H9 (cell line): ENCODE results near the gene FSTL1. TPM values are rescaled to one million over a fixed set of nuclear protein-coding genes. Genes with fewer than 3 reads are reported as not detected.

Experiments used
- DNase-seq: peaks from one replicate; pipeline ENCODE4 v3.0.0-alpha.2; 2017
- H2AFZ ChIP-seq: one replicate; pipeline ENCODE4 v1.6.1; 2013; ENCODE audit warnings: mild to moderate bottlenecking, low read length, control low read depth, moderate library complexity
- H2AK5ac ChIP-seq: 2 replicates; pipeline ENCODE4 v1.6.1; 2013; ENCODE audit warnings: low read length, control low read depth, mixed read lengths; ENCODE audit not compliant: insufficient read length
- H2BK120ac ChIP-seq: one replicate; pipeline ENCODE4 v1.6.1; 2013; ENCODE audit warnings: low read depth, mild to moderate bottlenecking, low read length, control low read depth, inconsistent platforms; ENCODE audit not compliant: poor library complexity, severe bottlenecking
- H2BK12ac ChIP-seq: 2 replicates; pipeline ENCODE4 v1.6.1; 2013; ENCODE audit warnings: low read length, control low read depth, mixed read lengths, low read depth; ENCODE audit not compliant: insufficient read length
- H2BK15ac ChIP-seq: 2 replicates; pipeline ENCODE4 v1.6.1; 2013; ENCODE audit warnings: low read depth, low read length, control low read depth
- H2BK20ac ChIP-seq: one replicate; pipeline ENCODE4 v1.6.1; 2013; ENCODE audit warnings: low read depth, mild to moderate bottlenecking, low read length, control low read depth, inconsistent platforms; ENCODE audit not compliant: poor library complexity, severe bottlenecking
- H2BK5ac ChIP-seq: 2 replicates; pipeline ENCODE4 v1.6.1; 2013; ENCODE audit warnings: low read length, control low read depth, mixed read lengths; ENCODE audit not compliant: insufficient read length
- H3K14ac ChIP-seq: 2 replicates; pipeline ENCODE4 v1.6.1; 2013; ENCODE audit warnings: low read length, control low read depth; ENCODE audit not compliant: insufficient read depth
- H3K18ac ChIP-seq: 2 replicates; pipeline ENCODE4 v1.6.1; 2013; ENCODE audit warnings: low read depth, mild to moderate bottlenecking, mixed read lengths, low read length, control low read depth; ENCODE audit not compliant: insufficient read length
- H3K23ac ChIP-seq: 2 replicates; pipeline ENCODE4 v1.6.1; 2013; ENCODE audit warnings: low read length, control low read depth, mixed read lengths, low read depth; ENCODE audit not compliant: insufficient read length
- H3K23me2 ChIP-seq: 2 replicates; pipeline ENCODE4 v1.6.1; 2013; ENCODE audit warnings: low read depth, mild to moderate bottlenecking, mixed read lengths, low read length, control low read depth; ENCODE audit not compliant: insufficient read length, poor library complexity, severe bottlenecking
- H3K27ac ChIP-seq: 2 replicates; pipeline ENCODE4 v1.5.1; 2013; ENCODE audit warnings: low read length, control low read depth, mixed read lengths, low read depth; ENCODE audit not compliant: insufficient read length
- H3K27me3 ChIP-seq: 2 replicates; pipeline ENCODE4 v1.6.1; 2013; ENCODE audit warnings: low read length, control low read depth, inconsistent platforms; ENCODE audit not compliant: insufficient read depth
- H3K4ac ChIP-seq: 2 replicates; pipeline ENCODE4 v1.6.1; 2013; ENCODE audit warnings: low read depth, mild to moderate bottlenecking, control low read depth, inconsistent platforms, low read length, moderate library complexity
- H3K4me1 ChIP-seq: 2 replicates; pipeline ENCODE4 v1.6.1; 2013; ENCODE audit warnings: low read length, control low read depth, inconsistent platforms; ENCODE audit not compliant: insufficient read depth
- H3K4me2 ChIP-seq: 2 replicates; pipeline ENCODE4 v1.6.1; 2013; ENCODE audit warnings: low read length, control low read depth, mixed read lengths; ENCODE audit not compliant: insufficient read length, insufficient read depth
- H3K56ac ChIP-seq: 2 replicates; pipeline ENCODE4 v1.6.1; 2013; ENCODE audit warnings: low read depth, mild to moderate bottlenecking, mixed read lengths, low read length, control low read depth; ENCODE audit not compliant: insufficient read length
- H3K79me1 ChIP-seq: 2 replicates; pipeline ENCODE4 v1.6.1; 2013; ENCODE audit warnings: low read depth, mild to moderate bottlenecking, moderate library complexity, low read length, control low read depth, inconsistent platforms; ENCODE audit not compliant: insufficient read depth, poor library complexity, severe bottlenecking
- H3K79me2 ChIP-seq: 2 replicates; pipeline ENCODE4 v1.6.1; 2013; ENCODE audit warnings: low read length, control low read depth, inconsistent platforms; ENCODE audit not compliant: insufficient read depth
- H3K9ac ChIP-seq: 2 replicates; pipeline ENCODE4 v1.6.1; 2013; ENCODE audit warnings: low read length, control low read depth, mixed read lengths; ENCODE audit not compliant: insufficient read length; ENCODE audit errors: extremely low read depth
- H3K9me3 ChIP-seq: one replicate; pipeline ENCODE4 v1.6.1; 2013; ENCODE audit warnings: low read depth, low read length, inconsistent platforms; ENCODE audit not compliant: control insufficient read depth
- H3T11ph ChIP-seq: one replicate; pipeline ENCODE4 v1.6.1; 2013; ENCODE audit warnings: mild to moderate bottlenecking, low read length, control low read depth, inconsistent platforms
- H4K20me1 ChIP-seq: one replicate; pipeline ENCODE4 v1.6.1; 2013; ENCODE audit not compliant: control insufficient read depth, insufficient read length, insufficient read depth
- H4K5ac ChIP-seq: 2 replicates; pipeline ENCODE4 v1.6.1; 2013; ENCODE audit warnings: low read depth, mild to moderate bottlenecking, mixed read lengths, low read length, control low read depth; ENCODE audit not compliant: insufficient read length
- H4K8ac ChIP-seq: replicated peaks from 2 replicates; pipeline ENCODE4 v1.6.1; 2013; ENCODE audit warnings: low read length, control low read depth, mixed read lengths, low read depth; ENCODE audit not compliant: insufficient read length
- H4K91ac ChIP-seq: 2 replicates; pipeline ENCODE4 v1.6.1; 2013; ENCODE audit warnings: low read depth, mild to moderate bottlenecking, moderate library complexity, mixed read lengths, low read length, control low read depth; ENCODE audit not compliant: insufficient read length
- H3K27ac Mint-ChIP-seq, 3 experiments: 2 replicates in 2 of 3; 3 replicates in 1 of 3; pipeline ENCODE4 v1.8.0; 2020 to 2021; ENCODE audit warnings: mixed read lengths in 3 of 3, mild to moderate bottlenecking in 1 of 3, moderate library complexity in 1 of 3
- H3K27me3 Mint-ChIP-seq: 2 replicates; pipeline ENCODE4 v1.8.0; 2021; ENCODE audit warnings: low read depth, mild to moderate bottlenecking, moderate library complexity, mixed read lengths
- H3K36me3 Mint-ChIP-seq, 3 experiments: 2 replicates in 2 of 3; 3 replicates in 1 of 3; pipeline ENCODE4 v1.8.0; 2020 to 2021; ENCODE audit warnings: low read depth in 3 of 3, mixed read lengths in 3 of 3; ENCODE audit not compliant: insufficient read depth in 1 of 3
- H3K4me1 Mint-ChIP-seq, 2 experiments: 2 replicates each; pipeline ENCODE4 v1.8.0; 2020; ENCODE audit warnings: mixed read lengths in 2 of 2
- H3K4me3 Mint-ChIP-seq, 2 experiments: 2 replicates in 1 of 2; 3 replicates in 1 of 2; pipeline ENCODE4 v1.8.0; 2020 to 2021; ENCODE audit warnings: mild to moderate bottlenecking in 2 of 2, mixed read lengths in 2 of 2, moderate library complexity in 1 of 2
- H3K9me3 Mint-ChIP-seq, 2 experiments: 2 replicates in 1 of 2; 3 replicates in 1 of 2; pipeline ENCODE4 v1.8.0; 2020; ENCODE audit warnings: mild to moderate bottlenecking in 2 of 2, mixed read lengths in 2 of 2, moderate library complexity in 1 of 2
- CTCF ChIP-seq: fragments of 200-600 bp; sonication (generic); conservative IDR thresholded peaks from 3 replicates; pipeline ENCODE4 v1.8.0; 2021; ENCODE audit warnings: antibody characterized with exemption, mild to moderate bottlenecking
- WGBS: extraction: QIAGEN DNeasy Blood & Tissue Kit; methylation state at CpG from one replicate; pipeline ENCODE4 v1.1.7; 2013; ENCODE audit warnings: missing lambda C conversion rate, low lambda C conversion rate, mixed read lengths; ENCODE audit not compliant: insufficient read length; ENCODE audit errors: extremely low coverage; 5-methylcytosine and 5-hydroxymethylcytosine counted together
- total RNA-seq: library from RNA; stranded (reverse); gene quantifications from 2 replicates; pipeline ENCODE4 v1.2.1, GENCODE V29; 2021

FSTL1 gene
- total RNA-seq, 1 experiment from 2014 or later = 326 TPM

- H2BK5ac ChIP-seq = no peak overlapping the region
- H3K79me1 ChIP-seq = no peaks in the 10 kb centered on the region
- Mint-ChIP-seq H3K4me1 (peaks cover 32 to 33% of the 10 kb centered on the region in 2 experiments), H3K27ac (no peak overlapping the region), H3K4me3 (no peak overlapping the region), H3K36me3 (peaks cover 7 to 16% (median 10%) of the 10 kb centered on the region in 3 experiments), H3K27me3 (no peaks in the 10 kb centered on the region), H3K9me3 (peaks cover 13 to 14% of the 10 kb centered on the region in 2 experiments)
- H4K91ac ChIP-seq = no peak overlapping the region
- H3K18ac ChIP-seq = no peak overlapping the region
- H3K14ac ChIP-seq = no peak overlapping the region
- no peak overlapping the region for H3K23ac ChIP-seq
- no peak for DNase-seq
- H4K8ac ChIP-seq = no peak overlapping the region
- H3K4me1 ChIP-seq = peaks cover 3% of the 10 kb centered on the region; the same call in 1 of the 2 replicates
- no peak overlapping the region for H2BK15ac ChIP-seq
- no peak overlapping the region for H3K4ac ChIP-seq
- no peak overlapping the region for H3K56ac ChIP-seq
- no peak overlapping the region for H3K9ac ChIP-seq
- no peaks in the 10 kb centered on the region for H3K9me3 ChIP-seq
- no peaks in the 10 kb centered on the region for H3K23me2 ChIP-seq
- H3K27ac ChIP-seq = peak overlapping the region; percentile 61
- H2AFZ ChIP-seq = no peak overlapping the region
- no peaks in the 10 kb centered on the region for H3K79me2 ChIP-seq
- H3K27me3 ChIP-seq = no peaks in the 10 kb centered on the region
- H2BK120ac ChIP-seq = no peak overlapping the region
- TF ChIP-seq CTCF = no peak
- no peak overlapping the region for H2BK12ac ChIP-seq
- no peak overlapping the region for H3K4me2 ChIP-seq
- no peak overlapping the region for H3T11ph ChIP-seq
- H4K5ac ChIP-seq = no peak overlapping the region
- H4K20me1 ChIP-seq = no peaks in the 10 kb centered on the region
- no peak overlapping the region for H2BK20ac ChIP-seq
- WGBS = no CpG with 5 or more reads among the region's 2 CpGs
- H2AK5ac ChIP-seq = no peak overlapping the region
Measured at GRCh38 chr3:120495809-120496208, 45.0 kb upstream of the FSTL1 start.
